NCI-H2081 (cell line): ENCODE measurements around the gene FAM20B.
"Not testable (repeated sequence)": the region's sequence is repeated elsewhere in the genome, so short reads cannot be mapped to it uniquely, and the experiment has no call there.

Source experiments
- DNase-seq, 2 experiments: peaks; one replicate each; lab custom pipeline; 2025; lab: John Stamatoyannopoulos, UW

The FAM20B gene

GRCh38 chr1:179023946-179024650 is 1.6 kb upstream of the FAM20B start:
- DNase-seq: no peak

DNA sequence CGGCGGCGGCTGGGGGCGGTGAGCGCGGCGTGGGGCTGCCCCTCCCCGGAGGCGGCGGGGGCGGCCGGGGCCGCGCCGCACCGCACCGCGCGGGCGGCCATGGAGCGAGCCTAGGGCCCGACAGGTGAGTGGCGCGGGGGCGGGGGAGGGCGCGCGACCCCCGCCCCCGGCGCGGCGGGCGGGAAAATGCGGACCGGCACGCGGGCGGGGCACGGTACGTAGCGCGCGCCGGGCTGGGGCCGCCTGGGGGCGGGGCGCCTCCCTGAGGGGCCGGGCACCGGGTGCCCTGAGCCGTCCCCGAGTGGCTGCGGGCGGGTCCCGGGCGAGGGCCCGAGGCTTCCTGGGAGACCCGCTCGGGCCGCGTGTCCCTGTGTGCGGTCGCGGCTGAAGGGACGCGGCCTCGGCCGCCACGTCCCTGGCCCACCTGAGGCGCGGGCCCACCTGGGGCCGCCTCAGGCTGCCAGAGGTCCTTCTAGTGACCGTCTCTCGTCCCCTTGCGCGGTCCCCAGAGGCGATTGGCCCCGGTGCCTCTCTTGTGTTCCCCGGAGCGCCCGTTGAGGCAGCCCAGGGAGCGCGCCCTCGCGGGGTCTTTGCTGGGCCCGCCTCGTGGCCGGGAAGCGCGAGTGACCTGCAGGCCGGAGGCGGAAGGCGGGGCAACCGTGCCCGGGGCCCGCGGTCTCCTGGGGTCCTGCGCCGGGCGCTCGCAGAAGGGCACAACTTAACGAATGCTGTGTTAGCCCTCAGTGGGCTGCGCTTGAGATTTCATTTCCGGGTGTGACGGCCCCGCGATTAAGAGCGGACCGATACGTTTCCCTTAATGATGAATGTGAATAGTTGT is 500 bp downstream of the FAM20B start:
- peak; percentile 82 to 89 for DNase-seq

DNA sequence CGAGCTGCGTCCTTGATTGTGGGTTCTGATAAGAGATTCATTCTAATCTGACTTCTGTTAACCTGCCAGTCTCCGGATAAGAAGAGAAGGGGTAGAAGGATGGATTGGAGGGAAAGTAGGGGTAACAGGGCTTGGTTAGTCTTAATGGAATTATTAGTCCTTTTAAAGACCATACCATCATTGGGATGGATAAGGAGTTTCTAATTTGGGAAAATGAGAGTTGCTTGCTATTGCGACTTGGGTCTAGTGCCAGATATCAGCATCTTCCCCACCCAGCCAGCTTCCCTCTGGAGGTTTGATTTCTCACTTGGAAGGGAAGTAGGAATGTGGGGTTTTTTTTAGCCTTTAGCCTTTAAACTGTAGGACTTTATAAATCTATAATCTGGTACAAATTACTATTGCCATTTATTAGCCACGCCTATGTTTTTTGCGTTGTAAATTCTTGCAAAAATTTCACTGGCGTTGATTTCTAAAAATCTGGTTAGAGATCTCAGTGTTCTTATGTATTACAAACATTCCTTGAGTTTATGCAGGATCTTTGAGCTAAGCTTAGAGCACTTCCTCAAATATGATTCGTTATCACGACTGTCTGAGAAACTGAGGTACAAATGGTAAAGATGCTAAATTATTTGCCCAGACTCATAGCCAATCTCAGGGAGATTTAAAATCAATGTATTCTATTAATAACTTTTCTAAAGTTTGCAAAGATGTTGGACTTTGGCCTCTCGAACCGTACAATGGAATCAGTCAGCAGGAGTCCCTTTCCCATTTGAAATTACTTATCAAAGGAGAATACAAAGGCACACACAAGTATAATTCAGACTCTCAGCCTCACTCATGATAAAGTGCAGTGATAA is 1.3 kb downstream of the FAM20B start:
- DNase-seq: no peak

- DNase-seq: no peak
Observed at GRCh38 chr1:179029321-179029759, 3.6 kb downstream of the FAM20B start.

- DNase-seq: no peak
Observed at GRCh38 chr1:179030130-179030529, 4.4 kb downstream of the FAM20B start.

- no peak for DNase-seq
Observed at GRCh38 chr1:179030683-179031082, 5.0 kb downstream of the FAM20B start.

- no peak for DNase-seq
Observed at GRCh38 chr1:179031284-179031683, 5.6 kb downstream of the FAM20B start.

DNA sequence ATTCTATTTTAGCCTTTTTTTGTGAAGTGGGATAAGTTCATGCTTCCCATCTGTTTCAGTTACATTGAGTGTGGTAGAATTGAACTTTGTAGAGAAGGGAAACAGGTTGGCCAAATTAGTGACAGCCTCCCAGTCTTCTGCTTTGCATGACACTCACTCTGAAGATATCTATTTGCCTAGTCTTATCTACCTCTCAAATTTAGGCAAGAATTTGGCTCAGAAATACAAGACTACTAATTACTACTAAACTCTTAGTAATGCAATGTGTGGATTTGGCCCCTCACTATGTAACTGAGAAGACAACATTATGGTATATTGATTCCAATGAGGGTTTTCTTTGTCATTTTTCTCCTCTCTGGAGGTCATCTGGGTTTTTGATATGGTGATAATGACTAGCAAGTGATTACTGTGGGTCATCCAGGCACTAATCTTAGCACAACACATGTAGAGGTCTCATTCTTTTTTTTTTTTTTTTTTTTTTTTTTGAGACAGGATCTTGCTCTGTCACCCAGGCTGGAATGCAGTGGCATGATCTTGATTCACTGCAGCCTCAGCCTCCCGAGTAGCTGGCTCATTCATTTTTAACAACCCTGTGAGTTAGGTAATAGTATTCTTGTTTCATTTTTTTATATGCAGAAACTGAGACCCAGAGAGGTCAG is 6.3 kb downstream of the FAM20B start:
- no peak for DNase-seq

DNA sequence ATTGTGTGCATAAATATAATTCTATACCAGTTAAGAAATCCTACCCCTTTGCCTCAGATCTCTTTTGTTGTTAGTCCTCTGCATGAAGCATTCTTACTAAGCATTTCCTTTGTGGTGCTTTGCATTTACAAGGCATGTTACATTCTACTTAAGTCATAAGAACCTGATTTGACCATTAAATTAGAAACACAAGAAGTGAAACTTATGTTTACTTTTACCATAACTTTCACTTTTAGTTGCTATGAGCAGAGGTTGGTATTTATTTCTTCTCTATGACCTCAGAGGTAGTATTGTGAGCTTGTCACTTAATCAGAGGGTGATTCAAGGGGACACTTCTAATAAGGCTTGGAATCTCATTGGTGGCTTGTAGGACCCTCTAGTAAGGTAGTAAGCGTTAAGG is 9.0 kb downstream of the FAM20B start:
- DNase-seq: no peak

- no peak for DNase-seq
Observed at GRCh38 chr1:179036844-179037465, 11.3 kb downstream of the FAM20B start.

GRCh38 chr1:179038528-179039281 is 13.0 kb downstream of the FAM20B start:
- DNase-seq: no peak

DNA sequence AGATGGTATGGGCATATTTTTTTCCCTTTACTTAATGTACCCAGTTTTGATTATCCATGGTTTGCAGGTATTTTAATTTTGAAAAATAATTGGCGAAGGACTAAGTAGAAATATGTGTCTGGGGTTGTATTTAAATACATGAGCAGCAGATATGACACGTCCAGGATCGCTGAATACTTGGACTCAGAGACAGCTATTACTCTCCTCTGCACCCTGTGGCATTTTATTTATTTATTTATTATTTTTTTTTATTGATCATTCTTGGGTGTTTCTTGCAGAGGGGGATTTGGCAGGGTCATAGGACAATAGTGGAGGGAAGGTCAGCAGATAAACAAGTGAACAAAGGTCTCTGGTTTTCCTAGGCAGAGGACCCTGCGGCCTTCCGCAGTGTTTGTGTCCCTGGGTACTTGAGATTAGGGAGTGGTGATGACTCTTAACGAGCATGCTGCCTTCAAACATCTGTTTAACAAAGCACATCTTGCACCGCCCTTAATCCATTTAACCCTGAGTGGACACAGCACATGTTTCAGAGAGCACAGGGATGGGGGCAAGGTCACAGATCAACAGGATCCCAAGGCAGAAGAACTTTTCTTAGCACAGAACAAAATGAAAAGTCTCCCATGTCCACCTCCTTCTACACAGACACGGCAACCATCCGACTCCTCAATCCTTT is 13.9 kb downstream of the FAM20B start:
- DNase-seq: not testable (repeated sequence)

DNA sequence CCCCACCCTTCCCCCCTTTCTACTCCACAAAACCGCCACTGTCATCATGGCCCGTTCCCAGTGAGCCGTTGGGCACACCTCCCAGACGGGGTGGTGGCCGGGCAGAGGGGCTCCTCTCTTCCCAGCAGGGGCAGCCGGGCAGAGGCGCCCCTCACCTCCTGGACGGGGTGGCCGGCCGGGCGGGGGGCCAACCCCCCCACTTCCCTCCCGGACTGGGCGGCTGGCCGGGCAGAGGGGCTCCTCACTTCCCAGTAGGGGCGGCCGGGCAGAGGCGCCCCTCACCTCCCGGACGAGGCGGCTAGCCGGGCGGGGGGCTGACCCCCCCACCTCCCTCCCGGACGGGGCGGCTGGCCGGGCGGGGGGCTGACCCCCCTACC is 14.5 kb downstream of the FAM20B start:
- DNase-seq: not testable (repeated sequence)

- no peak for DNase-seq
Observed at GRCh38 chr1:179042087-179042486, 16.4 kb downstream of the FAM20B start.

GRCh38 chr1:179042700-179043099 is 17.0 kb downstream of the FAM20B start:
- no peak for DNase-seq

DNA sequence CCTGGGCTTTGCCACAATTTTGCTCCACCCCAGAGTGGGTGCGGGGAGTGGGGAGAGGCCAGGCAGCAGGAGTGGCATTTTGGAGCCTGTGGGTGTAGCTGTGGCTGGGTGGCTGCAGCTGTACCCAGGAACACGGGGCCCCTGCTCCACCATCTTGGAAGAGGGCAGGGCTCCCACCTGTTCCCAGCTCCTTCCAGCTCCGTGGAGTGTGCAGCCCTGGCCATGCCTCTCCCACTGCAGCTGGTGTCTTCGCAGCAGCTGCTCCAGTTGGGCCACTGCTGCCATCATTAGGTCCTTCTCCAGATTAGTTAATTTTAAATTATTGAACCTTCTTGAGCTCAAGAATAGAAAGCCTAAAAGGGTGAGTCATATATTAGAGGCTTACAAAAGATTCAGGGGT is 17.6 kb downstream of the FAM20B start:
- no peak for DNase-seq

GRCh38 chr1:179043907-179044306 is 18.2 kb downstream of the FAM20B start:
- no peak for DNase-seq

DNA sequence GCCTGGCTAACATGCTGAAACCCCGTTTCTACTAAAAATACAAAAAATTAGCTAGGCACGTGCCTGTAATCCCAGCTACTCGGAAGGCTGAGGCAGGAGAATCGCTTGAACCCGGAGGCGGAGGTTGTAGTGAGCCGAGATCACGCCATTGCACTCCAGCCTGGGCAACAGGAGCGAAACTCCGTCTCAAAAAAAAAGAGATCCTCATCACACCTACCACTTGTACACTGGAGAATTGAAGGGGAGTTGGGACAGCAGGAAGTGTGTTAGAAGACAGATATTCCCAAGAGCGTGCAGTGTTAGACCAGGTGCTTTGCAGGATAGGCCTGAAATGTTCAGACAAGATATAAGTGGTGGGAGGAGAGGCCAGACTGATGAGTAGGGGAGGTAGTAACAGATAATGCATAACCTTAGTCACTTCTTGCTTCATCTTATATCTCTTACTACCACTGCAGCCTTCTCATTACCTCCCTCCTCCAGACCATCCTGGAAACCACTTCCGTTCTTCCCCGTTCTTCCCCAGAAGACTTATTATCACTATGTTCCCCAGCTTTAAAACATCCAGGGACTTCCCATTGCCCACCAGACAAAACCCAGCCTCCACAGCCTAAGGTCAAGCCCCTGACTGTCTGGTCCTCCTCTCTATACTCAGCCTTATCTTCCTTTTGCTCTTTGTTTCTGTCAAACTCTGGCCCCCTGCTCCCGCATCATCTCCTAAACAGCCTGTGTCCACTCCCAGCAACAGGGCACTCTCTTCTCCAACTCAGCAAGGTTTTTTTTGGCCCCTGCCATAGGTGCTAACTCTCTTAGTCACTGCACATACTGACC is 21.3 kb downstream of the FAM20B start:
- DNase-seq: no peak

- DNase-seq: no peak
Observed at GRCh38 chr1:179047636-179047997, 21.9 kb downstream of the FAM20B start.
